ENCODE results near the gene SH3BP5L.

DNA sequence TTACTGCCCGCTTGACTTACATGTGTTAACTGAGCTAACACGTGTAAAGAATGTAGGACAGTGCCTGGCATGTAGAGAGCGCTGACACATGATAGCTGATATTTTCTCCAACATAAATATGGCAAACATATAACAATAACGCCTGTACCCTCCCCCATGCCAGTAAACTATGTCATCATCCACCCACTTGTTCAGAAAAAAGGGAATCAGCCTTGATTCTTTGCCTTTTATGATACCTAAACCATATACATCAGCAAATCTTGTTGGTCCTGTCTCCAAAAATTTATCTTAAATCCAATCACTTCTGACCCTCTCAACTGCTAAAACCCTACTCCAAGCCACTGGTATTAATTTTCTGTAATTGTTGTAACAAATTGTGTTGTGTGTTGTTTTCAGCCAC, 34.3 kb upstream of the SH3BP5L start:
- TF ChIP-seq, protein P1, sequence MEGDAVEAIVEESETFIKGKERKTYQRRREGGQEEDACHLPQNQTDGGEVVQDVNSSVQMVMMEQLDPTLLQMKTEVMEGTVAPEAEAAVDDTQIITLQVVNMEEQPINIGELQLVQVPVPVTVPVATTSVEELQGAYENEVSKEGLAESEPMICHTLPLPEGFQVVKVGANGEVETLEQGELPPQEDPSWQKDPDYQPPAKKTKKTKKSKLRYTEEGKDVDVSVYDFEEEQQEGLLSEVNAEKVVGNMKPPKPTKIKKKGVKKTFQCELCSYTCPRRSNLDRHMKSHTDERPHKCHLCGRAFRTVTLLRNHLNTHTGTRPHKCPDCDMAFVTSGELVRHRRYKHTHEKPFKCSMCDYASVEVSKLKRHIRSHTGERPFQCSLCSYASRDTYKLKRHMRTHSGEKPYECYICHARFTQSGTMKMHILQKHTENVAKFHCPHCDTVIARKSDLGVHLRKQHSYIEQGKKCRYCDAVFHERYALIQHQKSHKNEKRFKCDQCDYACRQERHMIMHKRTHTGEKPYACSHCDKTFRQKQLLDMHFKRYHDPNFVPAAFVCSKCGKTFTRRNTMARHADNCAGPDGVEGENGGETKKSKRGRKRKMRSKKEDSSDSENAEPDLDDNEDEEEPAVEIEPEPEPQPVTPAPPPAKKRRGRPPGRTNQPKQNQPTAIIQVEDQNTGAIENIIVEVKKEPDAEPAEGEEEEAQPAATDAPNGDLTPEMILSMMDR (IDR thresholded peaks at IDR 0.05 in 4 of 5, conservative IDR thresholded peaks at IDR 0.05 in 1 of 5): no peak
- no peak for TF ChIP-seq POLR2A (IDR thresholded peaks at IDR 0.05)

Measured in gastrocnemius medialis (tissue), 4 donors.